T-helper 9 cell (primary cell): Measurements from ENCODE around the gene CTPS1.

Experiments used
- DNase-seq: peaks from one replicate; pipeline ENCODE4 v3.0.0-alpha.2; 2020

Gene CTPS1

GRCh38 chr1:41024953-41025352 is 45.5 kb downstream of the CTPS1 start:
- DNase-seq: no peak

- DNase-seq: no peak
Observed at GRCh38 chr1:41025979-41026819, 46.7 kb downstream of the CTPS1 start.

DNA sequence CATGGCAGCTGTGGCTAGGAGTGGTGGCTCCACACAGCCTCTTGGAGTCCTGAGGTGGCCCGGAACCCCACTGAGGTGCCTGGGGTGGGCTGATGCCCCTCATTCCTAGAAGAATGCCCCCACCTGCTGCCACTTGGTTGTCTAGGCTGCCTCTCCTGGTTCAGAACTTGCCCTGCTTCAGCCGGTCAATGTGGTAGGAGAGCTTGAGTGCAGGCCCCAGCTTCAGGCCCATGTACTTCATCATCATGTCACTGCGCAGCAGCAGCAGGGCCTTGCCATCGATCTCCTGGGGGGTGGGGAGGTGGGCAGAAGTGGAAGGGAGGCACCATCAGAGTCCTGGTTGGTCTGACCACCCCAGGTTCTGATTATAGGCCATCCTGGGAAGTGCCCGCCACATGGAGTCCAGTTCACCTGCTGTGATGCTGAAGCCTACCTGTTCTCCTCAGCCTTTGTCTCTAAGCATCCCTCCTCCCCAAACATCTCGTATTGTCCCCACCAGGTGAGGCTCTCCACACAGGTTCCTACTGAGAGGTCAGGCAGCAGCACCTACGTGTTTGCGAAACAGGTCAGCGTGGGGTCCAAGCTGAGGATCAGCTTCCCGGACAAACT is 48.6 kb downstream of the CTPS1 start:
- no peak for DNase-seq

- no peak for DNase-seq
Observed at GRCh38 chr1:41030872-41031616, 51.5 kb downstream of the CTPS1 start.

- no peak for DNase-seq
Observed at GRCh38 chr1:41032147-41032546, 52.7 kb downstream of the CTPS1 start.

DNA sequence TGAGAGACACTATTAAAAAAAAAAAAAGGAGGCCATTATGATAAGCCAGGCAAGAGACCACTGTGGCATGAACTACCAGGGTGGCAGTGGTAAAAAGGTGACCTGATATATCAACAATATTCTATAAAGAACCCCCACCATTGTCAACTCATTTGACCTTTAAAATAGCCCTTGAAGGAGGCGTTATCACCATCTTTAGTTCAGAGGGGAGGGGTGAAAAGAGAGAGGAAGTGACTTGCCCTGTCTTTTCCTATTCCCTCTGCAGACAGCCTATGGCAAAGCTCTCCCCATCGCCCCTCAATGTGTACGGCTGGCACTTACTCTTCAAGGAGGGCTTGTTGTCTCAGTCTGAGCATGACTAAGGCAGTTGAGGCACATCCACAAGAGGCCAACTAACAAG is 53.8 kb downstream of the CTPS1 start:
- DNase-seq: no peak

DNA sequence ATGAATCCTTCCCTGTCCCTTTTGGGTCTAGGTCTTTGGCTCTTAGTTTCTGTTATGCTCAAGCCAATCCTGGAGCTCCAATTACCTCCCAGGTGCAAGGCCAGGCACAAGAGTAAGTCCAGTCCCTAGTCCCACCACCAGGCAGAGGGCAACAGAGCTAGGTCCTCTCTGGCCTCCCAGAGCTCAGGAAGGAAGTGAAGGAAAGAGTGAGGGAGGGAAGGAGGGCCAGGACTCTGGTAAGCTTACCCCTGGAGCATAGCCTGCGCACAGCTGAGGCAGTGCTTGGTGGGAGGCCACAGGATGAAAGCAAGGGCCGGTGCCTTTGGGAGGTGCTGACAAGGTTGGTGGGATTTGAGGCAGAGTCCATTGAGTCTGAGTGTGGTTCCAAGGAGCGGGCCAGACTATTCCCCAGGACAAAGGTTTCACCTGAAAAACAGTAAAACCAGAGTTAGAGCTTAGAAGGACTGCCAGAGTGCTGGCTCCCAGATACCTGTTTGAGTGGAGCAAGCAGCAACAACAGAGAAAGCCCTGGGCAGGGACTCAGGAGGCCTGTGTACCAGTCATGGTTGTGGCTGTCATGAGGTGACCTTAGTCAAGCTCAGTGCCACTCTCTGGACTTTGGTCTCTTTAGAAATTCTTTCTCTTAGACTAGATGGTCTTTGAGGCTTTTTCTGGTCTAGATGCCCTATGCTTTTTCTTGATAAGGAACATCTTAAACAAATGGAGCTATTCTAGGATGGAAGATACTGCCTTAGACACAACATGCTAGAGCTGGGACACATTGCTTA is 57.8 kb downstream of the CTPS1 start:
- no peak for DNase-seq

DNA sequence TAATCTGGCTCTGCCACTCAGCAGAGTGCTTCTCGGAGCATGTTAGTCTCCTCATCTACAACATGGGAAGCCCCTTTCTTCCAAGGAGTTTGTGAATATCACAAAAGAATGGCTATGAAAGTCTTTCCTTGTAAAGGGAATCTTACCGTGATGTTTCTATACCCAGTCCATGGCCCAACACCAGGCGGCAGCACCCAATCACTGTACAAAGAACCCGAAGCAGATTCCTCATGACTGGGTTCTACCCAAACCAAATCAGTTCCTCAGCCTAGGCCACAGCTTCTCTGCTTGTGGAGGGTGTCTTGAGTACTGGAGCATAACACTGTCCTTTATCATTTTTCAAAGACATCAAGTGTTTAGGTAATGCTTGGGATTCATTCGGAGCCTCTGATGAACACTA is 58.6 kb downstream of the CTPS1 start:
- DNase-seq: no peak

DNA sequence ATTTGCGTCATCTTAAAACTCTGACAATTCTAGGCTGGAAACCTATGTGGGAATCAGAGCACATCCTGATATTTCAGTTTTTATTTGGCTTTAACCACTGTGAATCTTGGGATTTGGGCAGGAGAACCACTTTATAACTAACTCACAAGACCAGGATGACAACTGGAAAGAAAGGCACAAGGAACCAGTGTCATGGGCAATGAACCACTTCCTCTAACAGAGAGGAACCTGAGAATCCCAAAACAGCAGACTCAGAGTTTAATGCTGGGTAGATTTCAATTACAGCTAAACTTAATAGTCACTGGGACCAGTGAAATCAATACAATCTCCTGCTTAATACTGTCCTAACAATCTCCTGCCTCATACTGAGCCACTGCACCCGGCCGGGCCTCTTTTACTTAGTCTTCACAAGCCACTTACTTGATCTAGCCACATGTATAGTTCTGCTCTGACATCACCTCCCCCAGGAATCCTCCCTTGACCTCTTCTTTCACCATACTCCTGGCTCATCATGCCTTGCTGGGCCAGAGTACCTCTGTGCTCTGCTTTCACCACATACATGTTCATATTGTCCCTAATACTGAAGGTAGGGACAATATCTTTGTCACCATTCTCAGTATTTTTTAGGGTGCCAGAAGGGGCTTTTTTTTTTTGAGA is 62.2 kb downstream of the CTPS1 start:
- DNase-seq: no peak

DNA sequence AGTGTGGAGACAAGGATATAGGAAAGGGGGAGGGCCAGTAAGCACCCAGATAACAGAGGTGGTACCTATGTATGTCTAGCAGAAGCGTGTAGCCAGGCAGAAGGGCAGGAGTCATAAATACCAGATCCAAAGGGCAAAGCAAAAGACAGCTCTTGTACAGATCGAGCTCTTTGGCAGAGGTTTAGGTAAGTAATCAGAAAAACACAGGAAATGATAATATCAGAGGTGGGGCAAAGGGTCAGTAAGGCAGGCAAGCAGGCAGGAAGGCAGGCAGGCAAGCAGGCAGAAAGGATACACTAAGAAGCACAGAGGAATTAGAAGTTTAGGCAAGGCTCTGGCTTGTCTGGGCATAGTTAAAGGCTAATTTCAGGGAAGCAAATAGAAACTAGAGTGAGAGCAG is 64.7 kb downstream of the CTPS1 start:
- DNase-seq: no peak

- no peak for DNase-seq
Observed at GRCh38 chr1:41045740-41046139, 66.2 kb downstream of the CTPS1 start.

- DNase-seq: no peak
Observed at GRCh38 chr1:41046347-41046775, 66.9 kb downstream of the CTPS1 start.

DNA sequence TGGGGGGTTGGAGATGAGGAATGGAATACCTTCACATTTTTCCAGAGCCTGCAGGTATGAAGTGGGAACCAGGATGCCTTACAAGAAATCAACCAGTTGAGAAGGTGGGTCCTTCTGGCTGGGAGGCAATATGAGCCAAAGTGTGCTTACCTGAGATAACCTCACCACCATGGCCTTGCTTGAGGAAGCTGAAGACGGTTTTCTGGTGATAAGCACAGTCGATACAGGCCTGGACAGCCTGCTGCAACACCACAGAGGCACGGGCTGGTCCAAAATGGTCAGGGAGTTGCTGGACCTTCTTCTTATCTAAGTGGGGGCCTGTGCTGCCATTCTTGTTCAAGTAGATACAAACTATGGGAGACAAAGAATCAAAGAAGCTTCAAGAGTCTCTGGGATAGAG is 69.0 kb downstream of the CTPS1 start:
- DNase-seq: no peak

DNA sequence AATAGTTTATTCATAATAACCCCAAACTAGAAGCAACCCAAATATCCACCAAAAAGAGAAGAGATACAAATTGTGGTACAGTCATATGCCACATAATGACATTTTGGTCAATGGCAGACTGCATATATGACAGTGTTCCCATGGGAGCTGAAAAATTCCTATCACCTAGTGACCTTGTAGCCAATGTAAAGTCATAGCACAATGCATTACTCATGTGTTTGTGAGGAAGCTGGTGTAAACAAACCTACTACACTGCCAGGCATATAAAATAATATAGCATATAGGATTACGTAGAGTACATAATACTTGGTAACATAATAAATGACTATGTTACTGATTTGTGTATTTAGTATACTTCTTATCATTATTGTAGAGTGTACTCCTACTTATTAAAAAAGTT is 71.5 kb downstream of the CTPS1 start:
- DNase-seq: no peak

- DNase-seq: no peak
Observed at GRCh38 chr1:41053316-41053715, 73.8 kb downstream of the CTPS1 start.

DNA sequence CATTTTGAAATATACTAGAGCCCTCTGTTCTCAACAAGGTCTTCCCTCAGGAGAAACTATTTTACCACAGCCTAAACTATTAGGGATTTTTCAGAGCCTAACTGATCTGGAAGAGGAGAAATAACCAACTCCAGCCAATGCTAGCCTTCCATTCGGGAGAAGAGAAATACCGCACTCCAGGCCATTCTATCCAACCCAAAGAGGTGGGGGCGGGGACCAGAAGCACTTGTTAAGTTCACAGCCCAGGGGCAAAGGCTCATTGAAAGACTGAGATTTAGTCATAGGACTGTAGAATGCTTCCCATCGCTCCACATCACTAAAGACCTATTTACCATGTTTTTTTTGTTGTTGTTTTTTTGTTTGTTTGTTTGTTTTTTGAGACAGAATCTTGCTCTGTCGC is 77.4 kb downstream of the CTPS1 start:
- no peak for DNase-seq
